GM12878 (cell line): ENCODE data around the gene EMP1. TPM values are rescaled to one million over a fixed set of nuclear protein-coding genes. Genes with fewer than 3 reads are reported as not detected.

Source experiments
- ATAC-seq: fragments of 200-7000 bp; cut with Tn5 transposase; 3 replicates; pipeline ENCODE4 v1.9.1; 2020; ENCODE audit warnings: mild to moderate bottlenecking, moderate library complexity
- BruUV-seq: library from RNA; stranded (reverse); fragments of 400-500 nt; replicated peaks from 2 replicates; lab custom pipeline; 2021; lab: Mats Ljungman, UMichigan
- CTCF ChIA-PET: fragments of 300-600 bp; sonication (Branson Sonifier 250); formaldehyde crosslinking; extraction: SDS; loops from one replicate; lab custom pipeline; 2021; ENCODE audit warnings: inconsistent platforms; lab: Yijun Ruan, JAX
- POLR2A ChIA-PET: fragments of 350-600 bp; formaldehyde crosslinking; extraction: SDS; loops from one replicate; lab custom pipeline; 2021; ENCODE audit warnings: inconsistent platforms; lab: Charles Lee
- RAD21 ChIA-PET: fragments of 300-600 bp; sonication (Branson Sonifier 250); formaldehyde crosslinking; loops from one replicate; lab custom pipeline; 2023; ENCODE audit warnings: antibody characterized with exemption; ENCODE audit not compliant: unreplicated experiment; lab: Charles Lee
- SMC1A ChIA-PET: fragments of 300-600 bp; sonication (Branson Sonifier 250); formaldehyde crosslinking; loops from one replicate; lab custom pipeline; 2023; ENCODE audit not compliant: unreplicated experiment, uncharacterized antibody; lab: Charles Lee
- DNase-seq: peaks from one replicate; pipeline ENCODE4 v3.0.0-alpha.2; 2011; ENCODE audit warnings: low read depth, low spot score
- FAIRE-seq: peaks from 3 replicates; lab custom pipeline; 2011; peaks lifted over from hg19 to GRCh38; lab: Jason Lieb, UNC
- H2AFZ ChIP-seq: 2 replicates; pipeline ENCODE4 v1.6.0; 2011; ENCODE audit warnings: low read depth, low read length, control low read depth; ENCODE audit not compliant: control insufficient read depth
- H3K27ac ChIP-seq: 2 replicates; pipeline ENCODE4 v1.5.1; 2011; ENCODE audit warnings: control low read depth; ENCODE audit not compliant: control insufficient read depth, insufficient read depth
- H3K27me3 ChIP-seq, 2 experiments: replicated peaks in 1 of 2; 2 replicates each; pipeline versions ENCODE4 v1.6.0 to v1.6.1; 2011; ENCODE audit warnings: low read length in 1 of 2; ENCODE audit not compliant: control insufficient read depth in 2 of 2, insufficient read depth in 2 of 2
- H3K36me3 ChIP-seq, 2 experiments: 2 replicates each; pipeline ENCODE4 v1.5.1; 2011; ENCODE audit warnings: low read length in 1 of 2; ENCODE audit not compliant: control insufficient read depth in 2 of 2, insufficient read depth in 2 of 2
- H3K4me1 ChIP-seq: 2 replicates; pipeline ENCODE4 v1.6.1; 2011; ENCODE audit warnings: mild to moderate bottlenecking, low read length, moderate library complexity, mixed read lengths; ENCODE audit not compliant: control insufficient read depth, insufficient read depth
- H3K4me2 ChIP-seq: 2 replicates; pipeline ENCODE4 v1.6.0; 2011; ENCODE audit warnings: control low read depth; ENCODE audit not compliant: control insufficient read depth, insufficient read depth
- H3K4me3 ChIP-seq: fragments of 200-600 bp; sonication (generic); 2 replicates; pipeline ENCODE4 v1.5.1; 2016
- H3K79me2 ChIP-seq: 2 replicates; pipeline ENCODE4 v1.6.0; 2011; ENCODE audit warnings: low read length; ENCODE audit not compliant: control insufficient read depth, insufficient read depth
- H3K9ac ChIP-seq: 2 replicates; pipeline ENCODE4 v1.8.0; 2011; ENCODE audit warnings: low read length, control low read depth, mixed read lengths; ENCODE audit not compliant: control insufficient read depth, insufficient read depth
- H3K9me3 ChIP-seq: replicated peaks from 3 replicates; pipeline ENCODE4 v1.5.1; 2011; ENCODE audit warnings: mild to moderate bottlenecking, low read length; ENCODE audit not compliant: control insufficient read depth, insufficient read depth
- H4K20me1 ChIP-seq: 2 replicates; pipeline ENCODE4 v1.6.0; 2011; ENCODE audit not compliant: control insufficient read depth, insufficient read depth
- CREM ChIP-seq: IDR thresholded peaks from 2 replicates; pipeline ENCODE4 v1.6.1; 2014; ENCODE audit warnings: antibody characterized with exemption, low read depth
- KLF5 ChIP-seq: fragments of 450-650 bp; IDR thresholded peaks from 2 replicates; pipeline ENCODE4 v1.6.1; 2014; ENCODE audit warnings: mild to moderate bottlenecking; ENCODE audit not compliant: partially characterized antibody
- POLR2AphosphoS2 ChIP-seq: IDR thresholded peaks from 2 replicates; pipeline ENCODE4 v1.6.1; 2011; ENCODE audit warnings: low read depth, mild to moderate bottlenecking, low read length, improper control_type of control experiment, moderate library complexity
- POU2F2 ChIP-seq: IDR thresholded peaks from 3 replicates; pipeline ENCODE4 v1.6.1; 2011; ENCODE audit warnings: low read depth, mild to moderate bottlenecking, low read length, borderline replicate concordance
- SUPT20H ChIP-seq: IDR thresholded peaks from 2 replicates; pipeline ENCODE4 v1.6.1; 2011; ENCODE audit warnings: low read depth, mild to moderate bottlenecking, low read length, moderate library complexity, borderline replicate concordance; ENCODE audit not compliant: control insufficient read depth
- TARDBP ChIP-seq: IDR thresholded peaks from 2 replicates; pipeline ENCODE4 v1.6.1; 2016; ENCODE audit warnings: borderline replicate concordance
- TCF7 ChIP-seq: IDR thresholded peaks from 2 replicates; pipeline ENCODE4 v1.6.1; 2014; ENCODE audit warnings: antibody characterized with exemption, borderline replicate concordance
- ZNF274 ChIP-seq: IDR thresholded peaks from one replicate; pipeline ENCODE4 v1.8.0; 2011; ENCODE audit not compliant: insufficient read length, insufficient read depth
- ZNF384 ChIP-seq: IDR thresholded peaks from 2 replicates; pipeline ENCODE4 v1.6.1; 2012; ENCODE audit warnings: low read depth, mild to moderate bottlenecking, low read length, improper control_type of control experiment, borderline replicate concordance
- WGBS: methylation state at CpG from one replicate; pipeline ENCODE4 v1.1.6; 2016; ENCODE audit warnings: low lambda C conversion rate; ENCODE audit not compliant: insufficient replicate concordance, insufficient coverage; ENCODE audit errors: missing lambda C conversion rate; 5-methylcytosine and 5-hydroxymethylcytosine counted together
- in situ Hi-C: fragments of 300-500 bp; cut with MboI; formaldehyde crosslinking; loops from 9 replicates; pipeline ENCODE4 v1.14.3; 2018; ENCODE audit warnings: mixed read lengths
- intact Hi-C: fragments of 100-400 bp; cut with micrococcal nuclease; formaldehyde crosslinking; loops from one replicate; pipeline ENCODE4 v1.14.2; 2022; ENCODE audit not compliant: unreplicated experiment
- polyA plus RNA-seq, 11 experiments: library from polyadenylated mRNA; depleted of rRNA in 4 of 11; unstranded in 6 of 11; stranded (reverse) in 5 of 11; fragments of >200 nt; fragmentation: Nextera tagmentation in 4 of 11; fragmentation: Illumina TruSeq in 1 of 11; extraction: Ambion mirVana in 4 of 11; extraction: Trizol in 1 of 11; gene quantifications; 1 replicate in 1 of 11; 2 replicates in 10 of 11; pipeline versions ENCODE4 v1.2.1 to v1.2.3, GENCODE V29; 2011 to 2016; ENCODE audit warnings: inconsistent platforms in 2 of 11, missing spikeins in 2 of 11, low read depth in 1 of 11
- total RNA-seq, 4 experiments: library from RNA; depleted of rRNA in 3 of 4; stranded (reverse); fragments of >200 nt in 3 of 4; fragmentation: Illumina TruSeq in 1 of 4; extraction: Trizol in 1 of 4; gene quantifications; 2 replicates each; pipeline versions ENCODE4 v1.2.1 to v1.2.3, GENCODE V29; 2013 to 2021
- TF ChIP-seq, protein P1 (sequence below): fragments of 450-650 bp; IDR thresholded peaks from 2 replicates; pipeline ENCODE4 v1.6.1; 2017; ENCODE audit warnings: antibody characterized with exemption, mild to moderate bottlenecking, moderate library complexity
- TF ChIP-seq, protein P2 (sequence below): IDR thresholded peaks from 2 replicates; pipeline ENCODE4 v1.6.1; 2012; ENCODE audit warnings: mild to moderate bottlenecking, low read depth, low read length
- TF ChIP-seq, protein P3 (sequence below): IDR thresholded peaks from 2 replicates; pipeline ENCODE4 v1.6.1; 2012; ENCODE audit warnings: low read depth, low read length, improper control_type of control experiment
- TF ChIP-seq, protein P4 (sequence below): fragments of 450-650 bp; IDR thresholded peaks from 2 replicates; pipeline ENCODE4 v1.6.1; 2017; ENCODE audit warnings: low read depth, mild to moderate bottlenecking, moderate library complexity

The EMP1 gene
- total and polyA plus RNA-seq, 10 of the 15 experiments (the other 5 are each of a cell fraction or from before 2014, with no cell fraction given) = 0.09 to 0.90 (median 0.25) TPM; not detected in 1

DNA sequence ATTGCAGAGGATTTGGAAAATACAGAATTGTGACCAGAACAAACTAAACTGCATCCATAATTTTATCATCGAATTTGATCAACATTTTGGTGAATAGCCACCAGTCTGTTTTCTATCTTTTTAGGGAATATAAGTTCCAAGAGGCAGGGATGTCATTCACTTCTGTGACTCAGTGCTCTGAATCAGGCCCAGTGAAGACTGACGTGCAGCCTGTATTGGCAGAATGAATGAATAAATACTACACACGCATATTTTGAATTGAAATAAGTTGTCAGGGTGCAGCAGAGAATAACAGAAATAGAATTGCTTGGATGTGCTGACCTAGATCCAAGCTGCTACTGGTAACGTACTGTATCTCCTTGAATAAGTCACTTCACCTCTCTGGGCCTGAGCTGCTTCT, 1.3 kb upstream of the EMP1 start (continued):
- TF ChIP-seq, protein P1, sequence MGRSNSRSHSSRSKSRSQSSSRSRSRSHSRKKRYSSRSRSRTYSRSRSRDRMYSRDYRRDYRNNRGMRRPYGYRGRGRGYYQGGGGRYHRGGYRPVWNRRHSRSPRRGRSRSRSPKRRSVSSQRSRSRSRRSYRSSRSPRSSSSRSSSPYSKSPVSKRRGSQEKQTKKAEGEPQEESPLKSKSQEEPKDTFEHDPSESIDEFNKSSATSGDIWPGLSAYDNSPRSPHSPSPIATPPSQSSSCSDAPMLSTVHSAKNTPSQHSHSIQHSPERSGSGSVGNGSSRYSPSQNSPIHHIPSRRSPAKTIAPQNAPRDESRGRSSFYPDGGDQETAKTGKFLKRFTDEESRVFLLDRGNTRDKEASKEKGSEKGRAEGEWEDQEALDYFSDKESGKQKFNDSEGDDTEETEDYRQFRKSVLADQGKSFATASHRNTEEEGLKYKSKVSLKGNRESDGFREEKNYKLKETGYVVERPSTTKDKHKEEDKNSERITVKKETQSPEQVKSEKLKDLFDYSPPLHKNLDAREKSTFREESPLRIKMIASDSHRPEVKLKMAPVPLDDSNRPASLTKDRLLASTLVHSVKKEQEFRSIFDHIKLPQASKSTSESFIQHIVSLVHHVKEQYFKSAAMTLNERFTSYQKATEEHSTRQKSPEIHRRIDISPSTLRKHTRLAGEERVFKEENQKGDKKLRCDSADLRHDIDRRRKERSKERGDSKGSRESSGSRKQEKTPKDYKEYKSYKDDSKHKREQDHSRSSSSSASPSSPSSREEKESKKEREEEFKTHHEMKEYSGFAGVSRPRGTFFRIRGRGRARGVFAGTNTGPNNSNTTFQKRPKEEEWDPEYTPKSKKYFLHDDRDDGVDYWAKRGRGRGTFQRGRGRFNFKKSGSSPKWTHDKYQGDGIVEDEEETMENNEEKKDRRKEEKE = no peak
- TF ChIP-seq POU2F2 = no peak
- TF ChIP-seq TARDBP = no peak
- TF ChIP-seq SUPT20H = no peak

DNA sequence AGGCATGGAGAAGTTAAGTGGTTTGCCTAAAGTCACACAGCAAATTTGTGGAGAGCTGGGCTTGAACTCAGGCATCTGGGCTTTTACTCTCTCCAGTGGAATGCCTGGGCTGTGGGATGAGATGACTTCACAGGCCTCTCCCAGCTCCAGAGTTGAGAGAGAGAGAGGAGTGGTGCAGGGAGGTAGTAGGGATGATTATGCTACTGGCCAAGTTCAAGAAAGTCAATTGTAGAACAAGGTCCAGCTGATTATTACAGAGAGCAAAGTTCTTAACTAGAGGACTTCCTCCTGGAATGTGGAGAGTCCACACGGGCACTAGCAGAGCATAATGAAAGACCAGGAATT, 769 bp upstream of the EMP1 start:
- H4K20me1 ChIP-seq = no peaks in the 10 kb centered on the region
- ChIA-PET SMC1A (interaction anchor here (0.5 to 1.0 kb wide), 2 partner anchors 11 to 1271 kb away, joined by 3 read pairs; no protein-coding TSS in a partner anchor), CTCF (no interaction called here), POLR2A (no interaction called here), RAD21 (no interaction called here)
- intact Hi-C loops = no loop called here
- no peak overlapping the region for H2AFZ ChIP-seq
- H3K4me2 ChIP-seq = no peak overlapping the region
- H3K27me3 ChIP-seq = peaks cover 4 to 15% of the 10 kb centered on the region in 2 experiments
- no peaks in the 10 kb centered on the region for H3K4me1 ChIP-seq
- no peaks in the 10 kb centered on the region for H3K79me2 ChIP-seq
- no peak overlapping the region for H3K27ac ChIP-seq
- H3K9me3 ChIP-seq = no peaks in the 10 kb centered on the region
- no TSS peak for BruUV-seq
- no peak for FAIRE-seq
- ATAC-seq = no peak
- H3K9ac ChIP-seq = no peak overlapping the region
- H3K36me3 ChIP-seq = no peaks in the 10 kb centered on the region
- no peak overlapping the region for H3K4me3 ChIP-seq
- in situ Hi-C loops = no loop called here
- 27% methylated on average over 1 of the region's 1 CpG for WGBS
- no peak for DNase-seq
- TF ChIP-seq, protein P2, sequence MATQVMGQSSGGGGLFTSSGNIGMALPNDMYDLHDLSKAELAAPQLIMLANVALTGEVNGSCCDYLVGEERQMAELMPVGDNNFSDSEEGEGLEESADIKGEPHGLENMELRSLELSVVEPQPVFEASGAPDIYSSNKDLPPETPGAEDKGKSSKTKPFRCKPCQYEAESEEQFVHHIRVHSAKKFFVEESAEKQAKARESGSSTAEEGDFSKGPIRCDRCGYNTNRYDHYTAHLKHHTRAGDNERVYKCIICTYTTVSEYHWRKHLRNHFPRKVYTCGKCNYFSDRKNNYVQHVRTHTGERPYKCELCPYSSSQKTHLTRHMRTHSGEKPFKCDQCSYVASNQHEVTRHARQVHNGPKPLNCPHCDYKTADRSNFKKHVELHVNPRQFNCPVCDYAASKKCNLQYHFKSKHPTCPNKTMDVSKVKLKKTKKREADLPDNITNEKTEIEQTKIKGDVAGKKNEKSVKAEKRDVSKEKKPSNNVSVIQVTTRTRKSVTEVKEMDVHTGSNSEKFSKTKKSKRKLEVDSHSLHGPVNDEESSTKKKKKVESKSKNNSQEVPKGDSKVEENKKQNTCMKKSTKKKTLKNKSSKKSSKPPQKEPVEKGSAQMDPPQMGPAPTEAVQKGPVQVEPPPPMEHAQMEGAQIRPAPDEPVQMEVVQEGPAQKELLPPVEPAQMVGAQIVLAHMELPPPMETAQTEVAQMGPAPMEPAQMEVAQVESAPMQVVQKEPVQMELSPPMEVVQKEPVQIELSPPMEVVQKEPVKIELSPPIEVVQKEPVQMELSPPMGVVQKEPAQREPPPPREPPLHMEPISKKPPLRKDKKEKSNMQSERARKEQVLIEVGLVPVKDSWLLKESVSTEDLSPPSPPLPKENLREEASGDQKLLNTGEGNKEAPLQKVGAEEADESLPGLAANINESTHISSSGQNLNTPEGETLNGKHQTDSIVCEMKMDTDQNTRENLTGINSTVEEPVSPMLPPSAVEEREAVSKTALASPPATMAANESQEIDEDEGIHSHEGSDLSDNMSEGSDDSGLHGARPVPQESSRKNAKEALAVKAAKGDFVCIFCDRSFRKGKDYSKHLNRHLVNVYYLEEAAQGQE = no peak
- TF ChIP-seq CREM = no peak
- TF ChIP-seq ZNF384 = no peak
- TF ChIP-seq, protein P3, sequence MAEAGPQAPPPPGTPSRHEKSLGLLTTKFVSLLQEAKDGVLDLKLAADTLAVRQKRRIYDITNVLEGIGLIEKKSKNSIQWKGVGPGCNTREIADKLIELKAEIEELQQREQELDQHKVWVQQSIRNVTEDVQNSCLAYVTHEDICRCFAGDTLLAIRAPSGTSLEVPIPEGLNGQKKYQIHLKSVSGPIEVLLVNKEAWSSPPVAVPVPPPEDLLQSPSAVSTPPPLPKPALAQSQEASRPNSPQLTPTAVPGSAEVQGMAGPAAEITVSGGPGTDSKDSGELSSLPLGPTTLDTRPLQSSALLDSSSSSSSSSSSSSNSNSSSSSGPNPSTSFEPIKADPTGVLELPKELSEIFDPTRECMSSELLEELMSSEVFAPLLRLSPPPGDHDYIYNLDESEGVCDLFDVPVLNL = no peak
- TF ChIP-seq ZNF274 = no peak
- TF ChIP-seq, protein P4, sequence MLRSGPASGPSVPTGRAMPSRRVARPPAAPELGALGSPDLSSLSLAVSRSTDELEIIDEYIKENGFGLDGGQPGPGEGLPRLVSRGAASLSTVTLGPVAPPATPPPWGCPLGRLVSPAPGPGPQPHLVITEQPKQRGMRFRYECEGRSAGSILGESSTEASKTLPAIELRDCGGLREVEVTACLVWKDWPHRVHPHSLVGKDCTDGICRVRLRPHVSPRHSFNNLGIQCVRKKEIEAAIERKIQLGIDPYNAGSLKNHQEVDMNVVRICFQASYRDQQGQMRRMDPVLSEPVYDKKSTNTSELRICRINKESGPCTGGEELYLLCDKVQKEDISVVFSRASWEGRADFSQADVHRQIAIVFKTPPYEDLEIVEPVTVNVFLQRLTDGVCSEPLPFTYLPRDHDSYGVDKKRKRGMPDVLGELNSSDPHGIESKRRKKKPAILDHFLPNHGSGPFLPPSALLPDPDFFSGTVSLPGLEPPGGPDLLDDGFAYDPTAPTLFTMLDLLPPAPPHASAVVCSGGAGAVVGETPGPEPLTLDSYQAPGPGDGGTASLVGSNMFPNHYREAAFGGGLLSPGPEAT = no peak
- no peak for TF ChIP-seq KLF5
- TF ChIP-seq POLR2AphosphoS2 = no peak
- TF ChIP-seq TCF7 = no peak
